ENCODE results near the gene RNF214. TPM values are rescaled to one million over a fixed set of nuclear protein-coding genes. Genes with fewer than 3 reads are reported as not detected.

RNF214 gene
- total RNA-seq, 1 donor, result 13.4 TPM

DNA sequence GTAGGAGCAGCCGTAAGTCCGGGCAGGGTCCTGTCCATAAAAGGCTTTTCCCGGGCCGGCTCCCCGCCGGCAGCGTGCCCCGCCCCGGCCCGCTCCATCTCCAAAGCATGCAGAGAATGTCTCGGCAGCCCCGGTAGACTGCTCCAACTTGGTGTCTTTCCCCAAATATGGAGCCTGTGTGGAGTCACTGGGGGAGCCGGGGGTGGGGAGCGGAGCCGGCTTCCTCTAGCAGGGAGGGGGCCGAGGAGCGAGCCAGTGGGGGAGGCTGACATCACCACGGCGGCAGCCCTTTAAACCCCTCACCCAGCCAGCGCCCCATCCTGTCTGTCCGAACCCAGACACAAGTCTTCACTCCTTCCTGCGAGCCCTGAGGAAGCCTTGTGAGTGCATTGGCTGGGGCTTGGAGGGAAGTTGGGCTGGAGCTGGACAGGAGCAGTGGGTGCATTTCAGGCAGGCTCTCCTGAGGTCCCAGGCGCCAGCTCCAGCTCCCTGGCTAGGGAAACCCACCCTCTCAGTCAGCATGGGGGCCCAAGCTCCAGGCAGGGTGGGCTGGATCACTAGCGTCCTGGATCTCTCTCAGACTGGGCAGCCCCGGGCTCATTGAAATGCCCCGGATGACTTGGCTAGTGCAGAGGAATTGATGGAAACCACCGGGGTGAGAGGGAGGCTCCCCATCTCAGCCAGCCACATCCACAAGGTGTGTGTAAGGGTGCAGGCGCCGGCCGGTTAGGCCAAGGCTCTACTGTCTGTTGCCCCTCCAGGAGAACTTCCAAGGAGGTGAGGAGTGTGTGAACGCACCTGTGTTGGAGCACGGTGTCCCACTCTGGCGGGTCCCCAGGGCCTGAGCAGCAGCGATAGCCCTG lies 33.2 kb upstream of the RNF214 start, which contains the start of gene TAGLN:
TSS of gene TAGLN (plus strand) at position 318 of the 863 bp plus-strand sequence. CDS start 3,644 bp downstream, outside the sequence.
- Histone ChIP-seq H4K20me1 (ENCODE audit: insufficient read depth, low read length) (peaks cover 49% of the 10 kb centered on the region), H3K4me3 (ENCODE audit: insufficient read depth, low read length) (peak within 1 kb of the TSS; percentile 96), H3K9me3 (ENCODE audit: low read depth, low read length) (no peaks in the 10 kb centered on the region), H3K4me2 (ENCODE audit: insufficient read depth, low read length) (peak within 1 kb of the TSS; percentile 91), H3K27ac (ENCODE audit: low read depth, low read length) (peak within 1 kb of the TSS; percentile 96), H3K27me3 (ENCODE audit: insufficient read depth, low read length) (no peaks in the 10 kb centered on the region), H2AFZ (ENCODE audit: low read length) (no peak within 1 kb of the TSS), H3K36me3 (ENCODE audit: insufficient read depth, low read length) (peaks cover 62% of the 10 kb centered on the region), H3K79me2 (ENCODE audit: insufficient read depth, low read length) (peaks cover 64% of the 10 kb centered on the region), H3K4me1 (ENCODE audit: insufficient read depth, low read length) (peaks cover 34% of the 10 kb centered on the region)
- DNase-seq (ENCODE audit: insufficient read length, low spot score, missing footprints), result peak; percentile 97
- no peak for TF ChIP-seq CTCF (IDR thresholded peaks at IDR 0.05; ENCODE audit: extremely low read depth, low read depth, low read length)

DNA sequence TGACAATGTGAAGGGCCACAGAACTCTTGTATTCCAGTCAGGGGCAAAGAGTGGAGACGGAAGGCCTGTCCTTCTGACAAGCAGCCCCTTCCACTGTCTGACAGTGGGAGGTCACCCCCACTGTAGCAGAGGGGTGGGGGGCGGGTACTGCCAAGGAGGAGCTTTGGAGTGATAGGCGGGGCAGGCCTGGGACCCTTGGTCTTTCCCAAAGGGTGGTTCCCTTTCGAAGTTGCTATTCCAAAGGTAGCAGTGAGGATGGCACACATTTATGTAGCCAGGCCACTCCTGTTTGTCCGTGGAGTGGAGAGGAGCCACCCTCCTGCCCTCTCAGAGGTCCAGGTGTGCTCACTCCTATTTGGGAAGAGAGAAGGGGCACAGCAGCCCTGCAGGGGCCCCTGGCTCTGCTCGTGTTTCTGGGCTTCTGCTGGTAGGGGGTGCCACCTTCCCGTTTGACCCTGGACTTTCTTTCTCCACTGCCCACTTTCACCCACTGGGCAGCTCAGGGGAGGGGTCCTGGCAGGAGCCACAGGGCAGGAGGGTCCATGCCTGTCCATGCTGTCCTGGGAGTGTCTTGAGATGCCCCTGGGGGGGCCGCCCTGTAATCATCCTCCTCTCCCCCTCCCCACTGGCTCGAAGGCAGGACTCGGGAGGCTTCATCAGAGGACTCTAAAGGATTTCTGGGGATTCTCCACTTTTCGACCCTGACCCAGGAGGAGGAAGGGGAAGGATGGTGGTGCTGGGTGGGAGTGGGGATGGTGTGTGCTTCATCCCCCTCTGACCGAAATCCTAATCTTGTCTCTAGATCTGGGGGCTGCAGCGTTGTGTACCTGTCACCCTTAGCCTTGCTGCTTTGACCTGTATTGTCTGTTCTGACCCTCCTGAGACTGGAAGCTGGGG lies 32.3 kb upstream of the RNF214 start:
- Histone ChIP-seq H3K27me3 (ENCODE audit: insufficient read depth, low read length) (no peaks in the 10 kb centered on the region), H3K4me1 (ENCODE audit: insufficient read depth, low read length) (peaks cover 37% of the 10 kb centered on the region), H2AFZ (ENCODE audit: low read length) (no peak overlapping the region), H3K9me3 (ENCODE audit: low read depth, low read length) (no peaks in the 10 kb centered on the region), H3K36me3 (ENCODE audit: insufficient read depth, low read length) (peaks cover 67% of the 10 kb centered on the region), H3K4me3 (ENCODE audit: insufficient read depth, low read length) (peak overlapping the region; percentile 96), H3K79me2 (ENCODE audit: insufficient read depth, low read length) (peaks cover 68% of the 10 kb centered on the region), H3K4me2 (ENCODE audit: insufficient read depth, low read length) (peak overlapping the region; percentile 91), H4K20me1 (ENCODE audit: insufficient read depth, low read length) (peaks cover 57% of the 10 kb centered on the region), H3K27ac (ENCODE audit: low read depth, low read length) (peak overlapping the region; percentile 96)
- TF ChIP-seq CTCF (IDR thresholded peaks at IDR 0.05; ENCODE audit: extremely low read depth, low read depth, low read length), result no peak
- peak; percentile 78 for DNase-seq (ENCODE audit: insufficient read length, low spot score, missing footprints)

- Histone ChIP-seq H3K9me3 (ENCODE audit: low read depth, low read length) (no peaks in the 10 kb centered on the region), H4K20me1 (ENCODE audit: insufficient read depth, low read length) (peaks cover 59% of the 10 kb centered on the region), H3K79me2 (ENCODE audit: insufficient read depth, low read length) (peaks cover 69% of the 10 kb centered on the region), H3K27ac (ENCODE audit: low read depth, low read length) (peak overlapping the region; percentile 96), H3K4me3 (ENCODE audit: insufficient read depth, low read length) (peak overlapping the region; percentile 96), H3K4me2 (ENCODE audit: insufficient read depth, low read length) (peak overlapping the region; percentile 91), H3K4me1 (ENCODE audit: insufficient read depth, low read length) (peaks cover 39% of the 10 kb centered on the region), H3K27me3 (ENCODE audit: insufficient read depth, low read length) (no peaks in the 10 kb centered on the region), H3K36me3 (ENCODE audit: insufficient read depth, low read length) (peaks cover 64% of the 10 kb centered on the region), H2AFZ (ENCODE audit: low read length) (no peak overlapping the region)
- TF ChIP-seq CTCF (IDR thresholded peaks at IDR 0.05; ENCODE audit: extremely low read depth, low read depth, low read length), result peak; percentile 15
- DNase-seq (ENCODE audit: insufficient read length, low spot score, missing footprints), result peak; percentile 82
These were observed 31.4 kb upstream of the RNF214 start for GRCh38 chr11:117200813-117201657.

Data from osteoblast (primary cell).